ENCODE data around the gene SLC2A1.

The SLC2A1 gene

DNA sequence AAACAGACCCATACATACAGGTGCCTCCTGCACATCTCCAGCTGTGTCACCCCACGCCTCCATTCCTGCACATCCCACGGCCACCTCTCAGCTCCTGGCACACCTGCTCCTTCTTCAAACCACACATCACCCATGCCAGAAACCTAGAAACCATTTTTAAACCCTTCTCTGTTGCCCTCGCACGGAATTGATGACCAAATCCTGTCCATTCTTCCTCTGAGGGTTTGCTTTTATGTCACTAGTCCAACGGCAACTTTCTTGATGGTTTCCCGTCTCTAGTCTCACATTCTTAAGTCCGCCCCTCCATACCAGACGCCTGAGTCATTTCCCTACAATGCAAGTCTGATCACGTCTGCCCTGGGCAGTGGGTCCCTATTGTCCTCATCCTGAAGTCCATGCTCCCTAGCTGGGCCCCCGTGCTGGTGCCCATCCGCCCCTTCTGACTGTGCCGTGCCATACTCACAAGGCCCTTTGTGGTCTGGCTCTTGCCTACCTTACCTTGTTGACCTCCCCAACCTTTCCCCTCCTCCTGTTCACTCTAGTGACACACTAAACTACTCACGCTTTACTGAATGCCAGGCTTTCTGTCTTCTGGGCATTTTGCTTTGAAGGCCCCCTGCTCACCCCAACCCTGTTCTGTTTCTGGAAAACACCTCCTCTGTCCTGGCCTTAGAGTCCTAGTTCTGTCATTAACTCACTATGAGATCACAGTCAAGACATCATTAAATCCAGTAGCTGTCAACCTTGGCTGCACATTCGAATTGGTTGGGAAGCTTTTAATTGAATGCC is 17.6 kb downstream of the SLC2A1 start:
- peaks cover 95% of the 10 kb centered on the region for H3K4me1 ChIP-seq (ENCODE audit: insufficient read depth, poor library complexity, severe bottlenecking)
- H3K36me3 ChIP-seq (ENCODE audit: low read depth), result peaks cover 79% of the 10 kb centered on the region
- ATAC-seq (ENCODE audit: low read depth) (peak; percentile 11), DNase-seq (ENCODE audit: low spot score) (peak; percentile 90)
- H3K27ac ChIP-seq (ENCODE audit: poor library complexity, severe bottlenecking), result peak overlapping the region; percentile 99
- no peaks in the 10 kb centered on the region for H3K9me3 ChIP-seq (ENCODE audit: severe bottlenecking)
- no peaks in the 10 kb centered on the region for H3K27me3 ChIP-seq (ENCODE audit: insufficient read depth, poor library complexity, severe bottlenecking)
- TF ChIP-seq, protein P1, sequence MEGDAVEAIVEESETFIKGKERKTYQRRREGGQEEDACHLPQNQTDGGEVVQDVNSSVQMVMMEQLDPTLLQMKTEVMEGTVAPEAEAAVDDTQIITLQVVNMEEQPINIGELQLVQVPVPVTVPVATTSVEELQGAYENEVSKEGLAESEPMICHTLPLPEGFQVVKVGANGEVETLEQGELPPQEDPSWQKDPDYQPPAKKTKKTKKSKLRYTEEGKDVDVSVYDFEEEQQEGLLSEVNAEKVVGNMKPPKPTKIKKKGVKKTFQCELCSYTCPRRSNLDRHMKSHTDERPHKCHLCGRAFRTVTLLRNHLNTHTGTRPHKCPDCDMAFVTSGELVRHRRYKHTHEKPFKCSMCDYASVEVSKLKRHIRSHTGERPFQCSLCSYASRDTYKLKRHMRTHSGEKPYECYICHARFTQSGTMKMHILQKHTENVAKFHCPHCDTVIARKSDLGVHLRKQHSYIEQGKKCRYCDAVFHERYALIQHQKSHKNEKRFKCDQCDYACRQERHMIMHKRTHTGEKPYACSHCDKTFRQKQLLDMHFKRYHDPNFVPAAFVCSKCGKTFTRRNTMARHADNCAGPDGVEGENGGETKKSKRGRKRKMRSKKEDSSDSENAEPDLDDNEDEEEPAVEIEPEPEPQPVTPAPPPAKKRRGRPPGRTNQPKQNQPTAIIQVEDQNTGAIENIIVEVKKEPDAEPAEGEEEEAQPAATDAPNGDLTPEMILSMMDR (IDR thresholded peaks at IDR 0.05; ENCODE audit: poor library complexity, severe bottlenecking), result no peak
- no peak overlapping the region for H3K4me3 ChIP-seq (ENCODE audit: severe bottlenecking)

DNA sequence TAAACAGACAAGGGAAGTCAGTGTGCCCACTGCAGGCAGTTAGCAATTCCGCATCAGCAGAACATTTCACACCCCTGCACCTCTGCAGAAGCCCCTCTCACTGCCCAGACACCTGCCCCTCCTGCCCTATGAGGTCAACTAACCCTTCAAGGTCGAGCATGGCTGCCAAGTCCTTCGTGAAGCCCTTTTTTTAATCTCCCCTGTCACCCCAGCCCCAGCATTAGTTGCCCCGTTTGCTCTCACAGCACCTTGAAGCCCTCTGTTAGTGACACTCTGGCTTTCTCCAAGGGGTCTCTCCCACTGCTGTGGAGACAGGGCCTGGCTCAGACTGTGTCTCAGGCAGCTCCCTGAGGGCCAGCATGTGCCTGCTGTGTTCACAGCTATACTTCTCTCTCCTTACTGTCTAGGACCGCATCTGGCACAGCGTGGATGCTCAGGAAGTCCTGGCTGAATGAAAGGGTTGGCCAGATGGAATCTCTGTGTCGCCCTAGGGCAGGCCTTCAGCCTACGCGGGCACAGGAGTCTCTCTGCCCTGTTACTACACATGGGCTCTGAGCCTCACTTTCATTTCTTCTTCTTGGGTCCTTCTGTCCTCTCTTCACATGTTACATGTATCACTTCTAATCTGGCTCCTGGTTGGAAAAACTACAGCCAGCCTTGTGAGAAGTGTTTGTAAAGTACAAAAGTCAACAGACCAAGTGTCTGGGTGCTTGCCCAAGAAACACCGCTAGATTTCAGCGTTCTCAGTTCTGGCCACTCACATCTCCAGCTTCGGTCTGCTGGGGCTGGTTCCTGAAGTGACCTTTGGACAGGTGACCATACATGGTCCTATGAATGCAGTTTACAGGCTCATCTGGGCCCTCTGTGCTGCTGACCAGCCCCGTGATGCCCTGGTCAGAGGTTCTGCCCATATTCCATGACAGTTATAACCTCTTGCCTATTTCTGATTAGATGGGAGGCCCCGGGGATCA is 19.7 kb downstream of the SLC2A1 start:
- no peak overlapping the region for H3K4me3 ChIP-seq (ENCODE audit: severe bottlenecking)
- H3K27me3 ChIP-seq (ENCODE audit: insufficient read depth, poor library complexity, severe bottlenecking), result no peaks in the 10 kb centered on the region
- ATAC-seq (ENCODE audit: low read depth) (no peak), DNase-seq (ENCODE audit: low spot score) (peak; percentile 30)
- H3K27ac ChIP-seq (ENCODE audit: poor library complexity, severe bottlenecking), result peak overlapping the region; percentile 99
- peaks cover 90% of the 10 kb centered on the region for H3K4me1 ChIP-seq (ENCODE audit: insufficient read depth, poor library complexity, severe bottlenecking)
- H3K9me3 ChIP-seq (ENCODE audit: severe bottlenecking), result no peaks in the 10 kb centered on the region
- TF ChIP-seq, protein P1 (IDR thresholded peaks at IDR 0.05; ENCODE audit: poor library complexity, severe bottlenecking), result no peak
- H3K36me3 ChIP-seq (ENCODE audit: low read depth), result peaks cover 87% of the 10 kb centered on the region

DNA sequence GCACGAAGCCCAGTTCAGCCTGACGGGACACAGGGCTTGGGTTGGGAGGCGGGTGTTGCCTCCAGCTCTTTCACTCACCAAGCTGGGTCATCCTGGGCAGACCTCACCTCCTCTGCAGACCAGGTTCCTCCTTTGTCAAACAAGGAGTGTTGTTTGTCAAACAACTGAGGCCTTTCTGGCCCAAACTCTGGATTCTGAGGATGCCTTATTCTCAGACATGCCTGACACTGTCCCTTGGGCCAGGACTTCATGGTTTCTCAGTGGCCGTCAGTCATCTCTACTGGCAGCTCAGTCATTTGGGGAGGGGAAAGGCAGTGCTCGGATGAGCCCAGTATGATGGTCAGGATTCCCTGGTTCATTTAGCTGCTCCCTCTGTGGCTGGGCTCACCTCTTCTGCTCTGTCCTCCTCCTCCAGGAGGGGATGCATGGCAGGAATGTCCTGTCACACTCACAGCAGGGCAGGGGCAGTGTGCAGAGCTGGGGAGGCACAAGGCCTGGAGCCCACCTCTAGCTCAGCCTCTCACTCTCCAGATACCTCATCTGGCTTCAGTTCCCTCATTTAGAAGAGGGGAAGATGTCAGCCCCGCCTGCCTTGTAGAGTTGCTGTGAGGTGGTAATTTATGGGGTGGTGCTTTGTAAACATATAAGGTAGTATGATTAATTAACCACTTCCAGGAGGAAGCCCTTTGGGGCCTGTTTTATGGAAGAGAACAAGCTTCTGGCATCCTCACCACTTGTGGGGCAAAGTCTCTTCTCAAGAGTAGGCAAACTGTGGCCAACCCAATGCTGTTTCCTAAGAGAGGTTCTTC is 20.6 kb downstream of the SLC2A1 start:
- ATAC-seq (ENCODE audit: low read depth), result peak; percentile 4; the same call in 2 of the 3 replicates
- Histone ChIP-seq H3K4me3 (ENCODE audit: severe bottlenecking) (no peak overlapping the region), H3K27ac (ENCODE audit: poor library complexity, severe bottlenecking) (peak overlapping the region; percentile 99)

DNA sequence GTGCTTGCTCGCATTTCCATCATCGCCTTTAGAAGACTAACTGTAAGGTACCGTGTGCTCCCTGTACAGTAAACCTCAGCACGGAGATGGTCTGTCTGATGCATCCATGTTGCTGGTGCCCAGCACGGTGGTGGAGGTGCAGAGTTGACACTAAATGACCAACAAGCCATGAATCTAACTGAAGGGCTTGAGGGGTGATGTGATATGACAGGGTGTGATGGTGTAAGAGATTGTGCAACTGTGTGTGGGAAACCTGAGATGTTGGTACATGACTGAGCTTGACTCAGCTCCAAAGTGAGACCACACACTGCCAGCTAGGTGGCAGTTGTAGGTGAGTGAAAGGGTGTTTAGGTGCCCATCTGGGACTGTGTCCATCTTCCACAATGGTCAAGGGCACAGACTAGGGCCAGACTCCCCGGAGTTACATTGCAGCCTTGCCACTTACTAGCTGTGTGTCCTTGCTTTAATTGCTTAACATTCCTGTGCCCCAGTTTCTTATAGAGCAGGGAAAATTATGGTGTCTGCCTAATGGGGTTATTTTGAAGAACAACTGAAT is 21.4 kb downstream of the SLC2A1 start:
- H3K4me3 ChIP-seq (ENCODE audit: severe bottlenecking), result no peak overlapping the region
- peaks cover 91% of the 10 kb centered on the region for H3K4me1 ChIP-seq (ENCODE audit: insufficient read depth, poor library complexity, severe bottlenecking)
- TF ChIP-seq, protein P1 (IDR thresholded peaks at IDR 0.05; ENCODE audit: poor library complexity, severe bottlenecking), result peak; percentile 35
- peak; percentile 42 for ATAC-seq (ENCODE audit: low read depth)
- H3K9me3 ChIP-seq (ENCODE audit: severe bottlenecking), result no peaks in the 10 kb centered on the region
- peak; percentile 80 for DNase-seq (ENCODE audit: low spot score)
- peaks cover 91% of the 10 kb centered on the region for H3K36me3 ChIP-seq (ENCODE audit: low read depth)
- peak overlapping the region; percentile 99 for H3K27ac ChIP-seq (ENCODE audit: poor library complexity, severe bottlenecking)
- no peaks in the 10 kb centered on the region for H3K27me3 ChIP-seq (ENCODE audit: insufficient read depth, poor library complexity, severe bottlenecking)

More for the DNA sequence above, 20.6 kb downstream of the SLC2A1 start:
- H3K27me3 ChIP-seq (ENCODE audit: insufficient read depth, poor library complexity, severe bottlenecking), result no peaks in the 10 kb centered on the region
- peaks cover 91% of the 10 kb centered on the region for H3K4me1 ChIP-seq (ENCODE audit: insufficient read depth, poor library complexity, severe bottlenecking)
- H3K9me3 ChIP-seq (ENCODE audit: severe bottlenecking), result no peaks in the 10 kb centered on the region
- TF ChIP-seq, protein P1 (IDR thresholded peaks at IDR 0.05; ENCODE audit: poor library complexity, severe bottlenecking), result no peak
- peak; percentile 42 for DNase-seq (ENCODE audit: low spot score)
- H3K36me3 ChIP-seq (ENCODE audit: low read depth), result peaks cover 93% of the 10 kb centered on the region

All from RWPE2 (cell line).